Upper lobe of left lung (tissue), 4 donors: ENCODE results near the gene JMJD8.

Source experiments
- CTCF ChIP-seq, 6 experiments: fragments of 450-650 bp in 4 of 6; fragments of 200-600 bp in 2 of 6; sonication (generic) in 2 of 6; IDR thresholded peaks; one replicate each; pipeline ENCODE4 v1.5.1; 2016 to 2019; ENCODE audit warnings: antibody characterized with exemption in 6 of 6
- POLR2A ChIP-seq, 4 donors: fragments of 450-650 bp; IDR thresholded peaks; one replicate each; pipeline ENCODE4 v1.5.1; 2016 to 2017; ENCODE audit warnings: antibody characterized with exemption in 4 of 4, mild to moderate bottlenecking in 2 of 4
- POLR2AphosphoS5 ChIP-seq, 2 donors: sonication (generic); formaldehyde crosslinking; IDR thresholded peaks; one replicate each; pipeline ENCODE4 v1.5.1; 2017; ENCODE audit warnings: antibody characterized with exemption in 2 of 2

GRCh38 chr16:725463-726187 is 41.5 kb upstream of the JMJD8 start:
- no peak for TF ChIP-seq CTCF (IDR thresholded peaks at IDR 0.05)
- no peak for TF ChIP-seq POLR2AphosphoS5 (IDR thresholded peaks at IDR 0.05)
- peak in 1 of 4 donors; percentile 0 for TF ChIP-seq POLR2A (IDR thresholded peaks at IDR 0.05)
